Keratinocyte (primary cell): ENCODE results near the gene GGT5. TPM values are rescaled to one million over a fixed set of nuclear protein-coding genes. Genes with fewer than 3 reads are reported as not detected.

Source experiments
- DNase-seq: peaks from one replicate; pipeline ENCODE4 v3.0.0-alpha.2; 2011; ENCODE audit warnings: low read depth, missing footprints, low spot score
- FAIRE-seq: peaks from 2 replicates; lab custom pipeline; 2011; peaks lifted over from hg19 to GRCh38; lab: Jason Lieb, UNC
- H2AFZ ChIP-seq: 2 replicates; pipeline ENCODE4 v1.6.0; 2012; ENCODE audit warnings: low read length, control low read depth, inconsistent platforms; ENCODE audit not compliant: control insufficient read depth
- H3K27ac ChIP-seq: 2 replicates; pipeline ENCODE4 v1.5.1; 2011; ENCODE audit warnings: low read length; ENCODE audit not compliant: control insufficient read depth, insufficient read depth
- H3K27me3 ChIP-seq: 3 replicates; pipeline ENCODE4 v1.6.0; 2011; ENCODE audit warnings: low read length; ENCODE audit not compliant: control insufficient read depth, insufficient read depth; ENCODE audit errors: extremely low read depth
- H3K36me3 ChIP-seq, 2 experiments: 2 replicates in 1 of 2; 3 replicates in 1 of 2; pipeline ENCODE4 v1.5.1; 2011; ENCODE audit warnings: low read length in 2 of 2, mild to moderate bottlenecking in 1 of 2; ENCODE audit not compliant: control insufficient read depth in 2 of 2, insufficient read depth in 2 of 2; ENCODE audit errors: extremely low read depth in 1 of 2
- H3K4me1 ChIP-seq: 3 replicates; pipeline ENCODE4 v1.5.1; 2011; ENCODE audit warnings: low read length; ENCODE audit not compliant: control insufficient read depth, insufficient read depth; ENCODE audit errors: extremely low read depth
- H3K4me2 ChIP-seq: 3 replicates; pipeline ENCODE4 v1.6.0; 2011; ENCODE audit warnings: low read depth, low read length; ENCODE audit not compliant: control insufficient read depth, insufficient read depth; ENCODE audit errors: extremely low read depth
- H3K4me3 ChIP-seq, 3 experiments: fragments of 200-600 bp in 1 of 3; sonication (generic) in 1 of 3; 2 replicates in 2 of 3; 3 replicates in 1 of 3; pipeline ENCODE4 v1.5.1; 2011 to 2016; ENCODE audit warnings: low read length in 3 of 3, mild to moderate bottlenecking in 3 of 3, control low read depth in 2 of 3, inconsistent platforms in 1 of 3, low read depth in 1 of 3, mixed read lengths in 1 of 3, mixed run types in 1 of 3, moderate library complexity in 1 of 3; ENCODE audit not compliant: control insufficient read depth in 2 of 3, insufficient read depth in 2 of 3; ENCODE audit errors: extremely low read depth in 1 of 3
- H3K79me2 ChIP-seq: 2 replicates; pipeline ENCODE4 v1.6.0; 2012; ENCODE audit warnings: low read length; ENCODE audit not compliant: control insufficient read depth, insufficient read depth
- H3K9ac ChIP-seq: 3 replicates; pipeline ENCODE4 v1.6.0; 2011; ENCODE audit warnings: low read length; ENCODE audit not compliant: control insufficient read depth, insufficient read depth; ENCODE audit errors: extremely low read depth
- H3K9me1 ChIP-seq: 3 replicates; pipeline ENCODE4 v1.6.0; 2011; ENCODE audit warnings: low read length; ENCODE audit not compliant: control insufficient read depth, insufficient read depth; ENCODE audit errors: extremely low read depth
- H3K9me3 ChIP-seq: 2 replicates; pipeline ENCODE4 v1.5.1; 2012; ENCODE audit warnings: low read depth, low read length; ENCODE audit not compliant: control insufficient read depth
- H4K20me1 ChIP-seq: 3 replicates; pipeline ENCODE4 v1.6.0; 2011; ENCODE audit warnings: low read length; ENCODE audit not compliant: control insufficient read depth, insufficient read depth; ENCODE audit errors: extremely low read depth
- EZH2 ChIP-seq: IDR thresholded peaks from one replicate; pipeline ENCODE4 v1.6.1; 2012; ENCODE audit warnings: inconsistent platforms, mild to moderate bottlenecking, low read length, moderate library complexity
- dilution Hi-C: fragments of 300-500 bp; cut with MboI; formaldehyde crosslinking; loops from one replicate; pipeline ENCODE4 v1.7.0; 2020; ENCODE audit warnings: low sequenced_read_pairs; ENCODE audit not compliant: extremely low pct_ligation_motif_present
- polyA plus RNA-seq, 5 experiments: library from polyadenylated mRNA; depleted of rRNA in 3 of 5; stranded (reverse) in 3 of 5; stranded (forward) in 1 of 5; unstranded in 1 of 5; fragments of >200 nt; gene quantifications; 1 replicate in 1 of 5; 2 replicates in 3 of 5; 3 replicates in 1 of 5; pipeline versions ENCODE4 v1.2.1 to v1.2.3, GENCODE V29; 2011 to 2012; ENCODE audit warnings: missing spikeins in 2 of 5, low read depth in 1 of 5, low replicate concordance in 1 of 5
- TF ChIP-seq, protein P1 (sequence below), 3 experiments: IDR thresholded peaks in 1 of 3; conservative IDR thresholded peaks in 1 of 3; optimal IDR thresholded peaks in 1 of 3; 2 replicates in 2 of 3; 3 replicates in 1 of 3; pipeline versions ENCODE3 to v1.5.1; 2011; ENCODE audit warnings: low read length in 3 of 3, mild to moderate bottlenecking in 3 of 3, moderate library complexity in 2 of 3, control low read depth in 1 of 3, inconsistent platforms in 1 of 3; ENCODE audit not compliant: insufficient read depth in 2 of 3; ENCODE audit errors: extremely low read depth in 1 of 3

Gene GGT5
- polyA plus RNA-seq, 1 donor (not counting 4 experiments of a cell fraction or from before 2014, with no cell fraction given), result not detected

DNA sequence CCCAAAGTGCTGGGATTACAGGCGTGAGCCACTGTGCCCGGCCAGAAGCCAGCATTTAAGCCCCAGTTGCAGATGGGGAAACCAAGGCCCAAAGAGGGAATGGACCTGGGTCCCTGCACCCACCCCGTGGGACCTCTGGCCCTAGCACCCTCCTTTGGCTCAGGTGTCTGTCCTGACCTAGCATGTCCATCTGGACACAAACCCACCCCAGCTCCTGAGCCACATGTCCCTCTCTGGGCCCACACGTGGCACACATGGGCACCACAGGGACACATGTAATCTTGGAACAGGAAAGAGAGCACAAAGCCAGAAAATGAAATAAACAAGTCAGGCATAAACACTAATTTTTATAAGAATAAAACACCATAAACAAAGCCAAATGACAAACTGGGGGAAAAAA is 9.6 kb downstream of the GGT5 start:
- no peak overlapping the region for H3K27ac ChIP-seq
- H3K4me3 ChIP-seq, result no peak overlapping the region
- dilution Hi-C loops, result no loop called here
- H3K4me2 ChIP-seq, result no peak overlapping the region
- DNase-seq (no peak), FAIRE-seq (no peak)
- no peaks in the 10 kb centered on the region for H3K9me3 ChIP-seq
- H4K20me1 ChIP-seq, result no peaks in the 10 kb centered on the region
- no peaks in the 10 kb centered on the region for H3K4me1 ChIP-seq
- H3K79me2 ChIP-seq, result no peaks in the 10 kb centered on the region
- no peaks in the 10 kb centered on the region for H3K9me1 ChIP-seq
- no peaks in the 10 kb centered on the region for H3K27me3 ChIP-seq
- no peak overlapping the region for H3K9ac ChIP-seq
- H2AFZ ChIP-seq, result no peak overlapping the region
- no peak for TF ChIP-seq EZH2
- TF ChIP-seq, protein P1, sequence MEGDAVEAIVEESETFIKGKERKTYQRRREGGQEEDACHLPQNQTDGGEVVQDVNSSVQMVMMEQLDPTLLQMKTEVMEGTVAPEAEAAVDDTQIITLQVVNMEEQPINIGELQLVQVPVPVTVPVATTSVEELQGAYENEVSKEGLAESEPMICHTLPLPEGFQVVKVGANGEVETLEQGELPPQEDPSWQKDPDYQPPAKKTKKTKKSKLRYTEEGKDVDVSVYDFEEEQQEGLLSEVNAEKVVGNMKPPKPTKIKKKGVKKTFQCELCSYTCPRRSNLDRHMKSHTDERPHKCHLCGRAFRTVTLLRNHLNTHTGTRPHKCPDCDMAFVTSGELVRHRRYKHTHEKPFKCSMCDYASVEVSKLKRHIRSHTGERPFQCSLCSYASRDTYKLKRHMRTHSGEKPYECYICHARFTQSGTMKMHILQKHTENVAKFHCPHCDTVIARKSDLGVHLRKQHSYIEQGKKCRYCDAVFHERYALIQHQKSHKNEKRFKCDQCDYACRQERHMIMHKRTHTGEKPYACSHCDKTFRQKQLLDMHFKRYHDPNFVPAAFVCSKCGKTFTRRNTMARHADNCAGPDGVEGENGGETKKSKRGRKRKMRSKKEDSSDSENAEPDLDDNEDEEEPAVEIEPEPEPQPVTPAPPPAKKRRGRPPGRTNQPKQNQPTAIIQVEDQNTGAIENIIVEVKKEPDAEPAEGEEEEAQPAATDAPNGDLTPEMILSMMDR (optimal IDR thresholded peaks at IDR 0.05 in 1 of 3, IDR thresholded peaks at IDR 0.05 in 1 of 3, conservative IDR thresholded peaks at IDR 0.05 in 1 of 3; ENCODE audit: extremely low read depth in 1 of 3, insufficient read depth in 2 of 3, low read length in 3 of 3), result no peak
- no peaks in the 10 kb centered on the region for H3K36me3 ChIP-seq

DNA sequence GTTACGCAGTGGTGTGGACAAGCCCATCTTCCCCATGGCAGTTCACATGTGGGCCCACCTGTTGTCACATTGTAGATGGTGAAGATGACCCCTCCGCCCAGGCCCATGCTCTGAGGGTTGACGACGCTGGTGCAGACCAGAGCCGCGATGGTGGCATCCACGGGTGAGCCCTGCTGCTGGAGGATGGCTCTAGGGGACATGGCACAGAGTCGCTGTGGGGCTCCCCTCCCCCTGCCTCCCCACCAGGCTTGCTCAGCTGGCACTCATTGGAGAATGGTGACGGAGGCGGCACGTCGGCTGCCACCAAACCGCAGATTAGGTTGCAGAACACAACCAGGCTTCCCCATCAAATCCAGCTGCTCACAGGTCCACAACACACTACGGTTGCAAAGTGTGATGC is 11.1 kb downstream of the GGT5 start:
- FAIRE-seq, result no peak
- Histone ChIP-seq H3K27ac (no peak overlapping the region), H3K4me1 (no peaks in the 10 kb centered on the region), H3K9me3 (no peaks in the 10 kb centered on the region), H3K9ac (no peak overlapping the region), H3K27me3 (no peaks in the 10 kb centered on the region), H3K4me3 (no peak overlapping the region), H3K9me1 (no peaks in the 10 kb centered on the region), H3K4me2 (no peak overlapping the region), H2AFZ (no peak overlapping the region), H3K79me2 (no peaks in the 10 kb centered on the region), H4K20me1 (no peaks in the 10 kb centered on the region), H3K36me3 (no peaks in the 10 kb centered on the region)
- dilution Hi-C loops, result no loop called here
- no peak for DNase-seq
- TF ChIP-seq EZH2, result no peak
- TF ChIP-seq, protein P1 (optimal IDR thresholded peaks at IDR 0.05 in 1 of 3, IDR thresholded peaks at IDR 0.05 in 1 of 3, conservative IDR thresholded peaks at IDR 0.05 in 1 of 3; ENCODE audit: extremely low read depth in 1 of 3, insufficient read depth in 2 of 3, low read length in 3 of 3), result no peak
